H9 (cell line): ENCODE measurements around the gene MLC1. TPM values are rescaled to one million over a fixed set of nuclear protein-coding genes. Genes with fewer than 3 reads are reported as not detected.

Experiments
- DNase-seq: peaks from one replicate; pipeline ENCODE4 v3.0.0-alpha.2; 2017
- H2AFZ ChIP-seq: one replicate; pipeline ENCODE4 v1.6.1; 2013; ENCODE audit warnings: mild to moderate bottlenecking, low read length, control low read depth, moderate library complexity
- H2AK5ac ChIP-seq: 2 replicates; pipeline ENCODE4 v1.6.1; 2013; ENCODE audit warnings: low read length, control low read depth, mixed read lengths; ENCODE audit not compliant: insufficient read length
- H2BK120ac ChIP-seq: one replicate; pipeline ENCODE4 v1.6.1; 2013; ENCODE audit warnings: low read depth, mild to moderate bottlenecking, low read length, control low read depth, inconsistent platforms; ENCODE audit not compliant: poor library complexity, severe bottlenecking
- H2BK12ac ChIP-seq: 2 replicates; pipeline ENCODE4 v1.6.1; 2013; ENCODE audit warnings: low read length, control low read depth, mixed read lengths, low read depth; ENCODE audit not compliant: insufficient read length
- H2BK15ac ChIP-seq: 2 replicates; pipeline ENCODE4 v1.6.1; 2013; ENCODE audit warnings: low read depth, low read length, control low read depth
- H2BK20ac ChIP-seq: one replicate; pipeline ENCODE4 v1.6.1; 2013; ENCODE audit warnings: low read depth, mild to moderate bottlenecking, low read length, control low read depth, inconsistent platforms; ENCODE audit not compliant: poor library complexity, severe bottlenecking
- H2BK5ac ChIP-seq: 2 replicates; pipeline ENCODE4 v1.6.1; 2013; ENCODE audit warnings: low read length, control low read depth, mixed read lengths; ENCODE audit not compliant: insufficient read length
- H3K14ac ChIP-seq: 2 replicates; pipeline ENCODE4 v1.6.1; 2013; ENCODE audit warnings: low read length, control low read depth; ENCODE audit not compliant: insufficient read depth
- H3K18ac ChIP-seq: 2 replicates; pipeline ENCODE4 v1.6.1; 2013; ENCODE audit warnings: low read depth, mild to moderate bottlenecking, mixed read lengths, low read length, control low read depth; ENCODE audit not compliant: insufficient read length
- H3K23ac ChIP-seq: 2 replicates; pipeline ENCODE4 v1.6.1; 2013; ENCODE audit warnings: low read length, control low read depth, mixed read lengths, low read depth; ENCODE audit not compliant: insufficient read length
- H3K23me2 ChIP-seq: 2 replicates; pipeline ENCODE4 v1.6.1; 2013; ENCODE audit warnings: low read depth, mild to moderate bottlenecking, mixed read lengths, low read length, control low read depth; ENCODE audit not compliant: insufficient read length, poor library complexity, severe bottlenecking
- H3K27ac ChIP-seq: 2 replicates; pipeline ENCODE4 v1.5.1; 2013; ENCODE audit warnings: low read length, control low read depth, mixed read lengths, low read depth; ENCODE audit not compliant: insufficient read length
- H3K27me3 ChIP-seq: 2 replicates; pipeline ENCODE4 v1.6.1; 2013; ENCODE audit warnings: low read length, control low read depth, inconsistent platforms; ENCODE audit not compliant: insufficient read depth
- H3K4ac ChIP-seq: 2 replicates; pipeline ENCODE4 v1.6.1; 2013; ENCODE audit warnings: low read depth, mild to moderate bottlenecking, control low read depth, inconsistent platforms, low read length, moderate library complexity
- H3K4me1 ChIP-seq: 2 replicates; pipeline ENCODE4 v1.6.1; 2013; ENCODE audit warnings: low read length, control low read depth, inconsistent platforms; ENCODE audit not compliant: insufficient read depth
- H3K4me2 ChIP-seq: 2 replicates; pipeline ENCODE4 v1.6.1; 2013; ENCODE audit warnings: low read length, control low read depth, mixed read lengths; ENCODE audit not compliant: insufficient read length, insufficient read depth
- H3K56ac ChIP-seq: 2 replicates; pipeline ENCODE4 v1.6.1; 2013; ENCODE audit warnings: low read depth, mild to moderate bottlenecking, mixed read lengths, low read length, control low read depth; ENCODE audit not compliant: insufficient read length
- H3K79me1 ChIP-seq: 2 replicates; pipeline ENCODE4 v1.6.1; 2013; ENCODE audit warnings: low read depth, mild to moderate bottlenecking, moderate library complexity, low read length, control low read depth, inconsistent platforms; ENCODE audit not compliant: insufficient read depth, poor library complexity, severe bottlenecking
- H3K79me2 ChIP-seq: 2 replicates; pipeline ENCODE4 v1.6.1; 2013; ENCODE audit warnings: low read length, control low read depth, inconsistent platforms; ENCODE audit not compliant: insufficient read depth
- H3K9ac ChIP-seq: 2 replicates; pipeline ENCODE4 v1.6.1; 2013; ENCODE audit warnings: low read length, control low read depth, mixed read lengths; ENCODE audit not compliant: insufficient read length; ENCODE audit errors: extremely low read depth
- H3K9me3 ChIP-seq: one replicate; pipeline ENCODE4 v1.6.1; 2013; ENCODE audit warnings: low read depth, low read length, inconsistent platforms; ENCODE audit not compliant: control insufficient read depth
- H3T11ph ChIP-seq: one replicate; pipeline ENCODE4 v1.6.1; 2013; ENCODE audit warnings: mild to moderate bottlenecking, low read length, control low read depth, inconsistent platforms
- H4K20me1 ChIP-seq: one replicate; pipeline ENCODE4 v1.6.1; 2013; ENCODE audit not compliant: control insufficient read depth, insufficient read length, insufficient read depth
- H4K5ac ChIP-seq: 2 replicates; pipeline ENCODE4 v1.6.1; 2013; ENCODE audit warnings: low read depth, mild to moderate bottlenecking, mixed read lengths, low read length, control low read depth; ENCODE audit not compliant: insufficient read length
- H4K8ac ChIP-seq: replicated peaks from 2 replicates; pipeline ENCODE4 v1.6.1; 2013; ENCODE audit warnings: low read length, control low read depth, mixed read lengths, low read depth; ENCODE audit not compliant: insufficient read length
- H4K91ac ChIP-seq: 2 replicates; pipeline ENCODE4 v1.6.1; 2013; ENCODE audit warnings: low read depth, mild to moderate bottlenecking, moderate library complexity, mixed read lengths, low read length, control low read depth; ENCODE audit not compliant: insufficient read length
- H3K27ac Mint-ChIP-seq, 3 experiments: 2 replicates in 2 of 3; 3 replicates in 1 of 3; pipeline ENCODE4 v1.8.0; 2020 to 2021; ENCODE audit warnings: mixed read lengths in 3 of 3, mild to moderate bottlenecking in 1 of 3, moderate library complexity in 1 of 3
- H3K27me3 Mint-ChIP-seq: 2 replicates; pipeline ENCODE4 v1.8.0; 2021; ENCODE audit warnings: low read depth, mild to moderate bottlenecking, moderate library complexity, mixed read lengths
- H3K36me3 Mint-ChIP-seq, 3 experiments: 2 replicates in 2 of 3; 3 replicates in 1 of 3; pipeline ENCODE4 v1.8.0; 2020 to 2021; ENCODE audit warnings: low read depth in 3 of 3, mixed read lengths in 3 of 3; ENCODE audit not compliant: insufficient read depth in 1 of 3
- H3K4me1 Mint-ChIP-seq, 2 experiments: 2 replicates each; pipeline ENCODE4 v1.8.0; 2020; ENCODE audit warnings: mixed read lengths in 2 of 2
- H3K4me3 Mint-ChIP-seq, 2 experiments: 2 replicates in 1 of 2; 3 replicates in 1 of 2; pipeline ENCODE4 v1.8.0; 2020 to 2021; ENCODE audit warnings: mild to moderate bottlenecking in 2 of 2, mixed read lengths in 2 of 2, moderate library complexity in 1 of 2
- H3K9me3 Mint-ChIP-seq, 2 experiments: 2 replicates in 1 of 2; 3 replicates in 1 of 2; pipeline ENCODE4 v1.8.0; 2020; ENCODE audit warnings: mild to moderate bottlenecking in 2 of 2, mixed read lengths in 2 of 2, moderate library complexity in 1 of 2
- WGBS: extraction: QIAGEN DNeasy Blood & Tissue Kit; methylation state at CpG from one replicate; pipeline ENCODE4 v1.1.7; 2013; ENCODE audit warnings: missing lambda C conversion rate, low lambda C conversion rate, mixed read lengths; ENCODE audit not compliant: insufficient read length; ENCODE audit errors: extremely low coverage; 5-methylcytosine and 5-hydroxymethylcytosine counted together
- total RNA-seq: library from RNA; stranded (reverse); gene quantifications from 2 replicates; pipeline ENCODE4 v1.2.1, GENCODE V29; 2021
- TF ChIP-seq, protein P1 (sequence below): fragments of 200-600 bp; sonication (generic); conservative IDR thresholded peaks from 3 replicates; pipeline ENCODE4 v1.8.0; 2021; ENCODE audit warnings: antibody characterized with exemption, mild to moderate bottlenecking

MLC1 gene
- total RNA-seq, 1 experiment from 2014 or later = not detected

DNA sequence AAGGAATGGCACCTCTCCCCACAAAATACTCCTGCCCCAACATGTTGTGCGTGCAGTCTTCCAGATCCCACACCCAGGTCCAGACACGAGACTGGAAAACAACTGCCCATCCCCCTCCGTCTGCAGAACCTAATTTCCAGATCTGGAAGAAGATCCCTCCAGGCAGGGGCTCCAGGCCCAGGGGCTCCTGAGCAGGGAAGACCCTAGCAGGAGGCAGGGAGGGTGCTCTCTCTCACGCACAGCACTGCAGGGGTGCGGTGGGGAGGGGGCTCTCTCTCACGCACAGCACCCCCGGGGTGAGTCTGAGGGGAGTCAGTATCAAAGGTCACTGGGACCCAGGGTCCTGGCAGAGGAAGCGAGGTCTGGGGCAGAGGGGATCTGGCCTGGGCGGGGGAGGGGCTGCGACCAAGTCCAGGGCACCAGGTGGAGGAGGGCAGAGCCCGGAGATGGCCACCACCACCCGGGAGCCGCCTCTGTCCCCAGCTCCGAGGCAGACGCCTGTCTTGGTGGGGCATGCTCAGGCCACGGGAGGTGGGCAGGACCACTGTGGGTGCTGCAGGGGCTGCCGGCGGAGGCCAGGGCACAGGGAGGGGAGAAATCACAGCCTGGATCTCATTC lies 1.7 kb downstream of the MLC1 start:
- Histone ChIP-seq H3K9me3 (no peaks in the 10 kb centered on the region), H3K4me1 (no peaks in the 10 kb centered on the region), H3K27ac (no peak overlapping the region), H3K14ac (no peak overlapping the region; the same call in 1 of the 2 replicates), H3K23me2 (no peaks in the 10 kb centered on the region), H3K4me2 (no peak overlapping the region), H2BK12ac (no peak overlapping the region), H2BK5ac (no peak overlapping the region), H3K4ac (no peak overlapping the region), H2BK20ac (no peak overlapping the region), H3K9ac (no peak overlapping the region), H2AK5ac (no peak overlapping the region), H3K79me2 (no peaks in the 10 kb centered on the region), H4K5ac (no peak overlapping the region), H3K23ac (no peak overlapping the region), H3K56ac (no peak overlapping the region), H3K79me1 (no peaks in the 10 kb centered on the region), H4K91ac (no peak overlapping the region), H3K27me3 (0 out of 2 replicates have a peak, but pooled peaks cover 2% of the 10 kb centered on the region), H2BK120ac (no peak overlapping the region), H3T11ph (no peak overlapping the region), H3K18ac (no peak overlapping the region), H2AFZ (no peak overlapping the region), H2BK15ac (no peak overlapping the region), H4K8ac (no peak overlapping the region), H4K20me1 (no peaks in the 10 kb centered on the region)
- Mint-ChIP-seq H3K4me1 (peaks cover 19 to 24% of the 10 kb centered on the region in 2 experiments), H3K36me3 (no peaks in the 10 kb centered on the region; a peak in 1 of 7 replicates), H3K9me3 (peaks cover 3 to 4% of the 10 kb centered on the region in 2 experiments; a peak in 3 of 5 replicates), H3K4me3 (no peak overlapping the region), H3K27ac (no peak overlapping the region), H3K27me3 (peaks cover 23% of the 10 kb centered on the region)
- WGBS = no CpG with 5 or more reads among the region's 18 CpGs
- TF ChIP-seq, protein P1, sequence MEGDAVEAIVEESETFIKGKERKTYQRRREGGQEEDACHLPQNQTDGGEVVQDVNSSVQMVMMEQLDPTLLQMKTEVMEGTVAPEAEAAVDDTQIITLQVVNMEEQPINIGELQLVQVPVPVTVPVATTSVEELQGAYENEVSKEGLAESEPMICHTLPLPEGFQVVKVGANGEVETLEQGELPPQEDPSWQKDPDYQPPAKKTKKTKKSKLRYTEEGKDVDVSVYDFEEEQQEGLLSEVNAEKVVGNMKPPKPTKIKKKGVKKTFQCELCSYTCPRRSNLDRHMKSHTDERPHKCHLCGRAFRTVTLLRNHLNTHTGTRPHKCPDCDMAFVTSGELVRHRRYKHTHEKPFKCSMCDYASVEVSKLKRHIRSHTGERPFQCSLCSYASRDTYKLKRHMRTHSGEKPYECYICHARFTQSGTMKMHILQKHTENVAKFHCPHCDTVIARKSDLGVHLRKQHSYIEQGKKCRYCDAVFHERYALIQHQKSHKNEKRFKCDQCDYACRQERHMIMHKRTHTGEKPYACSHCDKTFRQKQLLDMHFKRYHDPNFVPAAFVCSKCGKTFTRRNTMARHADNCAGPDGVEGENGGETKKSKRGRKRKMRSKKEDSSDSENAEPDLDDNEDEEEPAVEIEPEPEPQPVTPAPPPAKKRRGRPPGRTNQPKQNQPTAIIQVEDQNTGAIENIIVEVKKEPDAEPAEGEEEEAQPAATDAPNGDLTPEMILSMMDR = no peak
- no peak for DNase-seq
